Activated effector memory CD4-positive, alpha-beta T cell treated with anti-CD3 and anti-CD28 coated beads, Interleukin-2, amount 50 U/mL, for 16 hours (primary cell): ENCODE data around the gene ETV6.

ENCODE experiments used
- DNase-seq: peaks from one replicate; pipeline ENCODE4 v3.0.0-alpha.2; 2020

Gene ETV6

DNA sequence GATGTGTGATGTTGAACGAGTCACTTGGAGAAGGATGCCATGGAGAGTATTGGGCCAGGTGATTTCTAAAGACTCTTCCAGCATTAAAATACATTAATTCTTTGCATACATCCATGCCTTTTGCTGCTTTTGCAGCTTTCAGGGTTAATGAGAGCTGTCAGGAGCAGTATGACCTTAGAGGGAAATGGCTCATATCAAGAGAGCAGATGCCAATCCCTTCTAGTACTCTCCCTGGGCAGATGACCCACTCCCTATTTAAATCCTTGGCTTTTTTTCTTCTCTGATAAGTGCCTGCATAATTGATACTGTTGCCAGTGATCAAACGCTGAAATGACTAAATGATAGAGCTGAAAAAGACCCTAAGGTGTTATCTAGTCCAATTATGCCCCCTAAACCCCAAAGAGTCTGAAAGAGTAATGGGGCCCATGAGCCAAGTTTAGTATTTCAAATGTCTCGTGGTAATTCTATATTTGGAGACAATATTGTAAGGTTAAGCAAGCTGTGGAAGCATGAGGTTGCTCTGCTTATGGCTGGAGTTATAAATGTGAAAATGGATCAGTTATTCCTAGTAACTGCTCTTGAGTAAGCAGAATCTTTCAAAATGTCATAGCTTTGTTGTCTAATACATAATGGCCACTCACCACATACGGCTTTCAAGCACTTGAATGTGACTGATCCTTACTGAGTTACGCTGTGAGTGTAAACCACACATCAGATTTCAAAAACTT, 137.3 kb downstream of the ETV6 start:
- DNase-seq: no peak

- DNase-seq: no peak
Observed at GRCh38 chr12:11787437-11787836, 138.0 kb downstream of the ETV6 start.

- no peak for DNase-seq
Observed at GRCh38 chr12:11787933-11788849, 138.7 kb downstream of the ETV6 start.

- DNase-seq: no peak
Observed at GRCh38 chr12:11793921-11794710, 144.6 kb downstream of the ETV6 start.

DNA sequence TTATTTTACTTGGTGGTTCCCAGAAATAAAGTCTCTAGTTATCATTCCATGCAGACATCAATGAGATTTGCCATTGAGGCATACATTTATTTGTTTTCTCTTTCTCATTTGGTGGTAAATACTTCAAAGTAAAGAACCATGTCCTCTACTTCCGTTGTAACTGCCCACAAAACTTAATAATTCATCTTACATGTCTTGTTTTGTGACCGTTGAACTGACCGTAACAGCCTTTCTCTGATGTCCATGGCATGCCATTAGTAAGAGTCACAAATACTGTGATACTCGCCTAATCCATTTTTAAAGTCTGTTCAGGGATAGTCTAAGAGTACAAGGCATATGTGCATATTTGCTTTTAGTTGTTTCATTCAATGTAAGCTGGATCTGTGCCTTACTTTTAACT, 145.3 kb downstream of the ETV6 start:
- no peak for DNase-seq

- no peak for DNase-seq
Observed at GRCh38 chr12:11795192-11795912, 145.9 kb downstream of the ETV6 start.

DNA sequence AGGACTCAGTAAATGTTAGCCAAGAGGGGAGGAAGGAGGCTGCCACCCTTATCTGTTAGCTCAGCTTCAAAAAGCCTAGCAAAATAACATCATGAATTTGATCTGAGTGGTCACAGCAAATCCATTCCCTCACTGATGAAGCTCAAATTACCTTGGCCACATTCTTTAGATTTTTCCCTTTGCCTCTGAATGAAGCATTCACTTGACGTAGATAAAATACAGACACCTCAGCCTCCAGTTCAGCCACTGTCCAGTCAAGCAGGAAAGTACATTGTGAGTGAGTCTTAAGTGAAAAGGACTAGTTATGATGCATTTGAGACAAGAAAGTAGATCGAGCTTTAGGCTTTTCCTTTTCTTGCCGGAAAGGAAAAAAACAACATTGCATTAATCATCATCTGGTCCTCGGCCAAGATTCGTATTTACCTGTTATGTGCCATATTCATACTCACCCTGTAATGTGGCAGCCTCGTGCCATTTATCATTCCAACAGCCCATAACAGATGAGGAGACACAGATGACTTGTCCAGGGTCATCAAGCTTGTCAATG, 146.5 kb downstream of the ETV6 start:
- DNase-seq: no peak

- no peak for DNase-seq
Observed at GRCh38 chr12:11797317-11797913, 147.9 kb downstream of the ETV6 start.

- DNase-seq: no peak
Observed at GRCh38 chr12:11798006-11798708, 148.7 kb downstream of the ETV6 start.

GRCh38 chr12:11798856-11799501, 149.5 kb downstream of the ETV6 start:
- DNase-seq: no peak

GRCh38 chr12:11799502-11799873, 150.0 kb downstream of the ETV6 start:
- no peak for DNase-seq

GRCh38 chr12:11801643-11802042, 152.2 kb downstream of the ETV6 start:
- DNase-seq: no peak

GRCh38 chr12:11804130-11804529, 154.7 kb downstream of the ETV6 start:
- no peak for DNase-seq

- no peak for DNase-seq
Observed at GRCh38 chr12:11805043-11805442, 155.6 kb downstream of the ETV6 start.

DNA sequence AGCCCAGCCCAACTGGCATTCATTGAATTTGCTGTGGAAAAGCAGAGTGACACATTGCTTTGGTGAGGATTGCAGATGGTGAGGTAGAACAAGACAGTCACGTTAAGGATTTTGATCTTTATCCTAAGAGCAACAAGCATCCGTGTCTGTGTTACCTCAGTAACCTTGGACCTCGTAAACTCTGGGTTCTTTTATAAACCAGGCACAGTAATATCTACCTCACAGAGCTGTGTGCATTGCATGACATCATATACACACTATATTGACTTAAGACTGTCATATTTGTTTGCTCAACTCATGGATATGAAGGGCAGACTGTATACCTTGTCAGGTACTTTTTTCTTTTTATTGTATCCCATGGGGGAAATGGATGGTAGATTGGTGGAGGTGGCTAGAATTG, 156.2 kb downstream of the ETV6 start:
- DNase-seq: no peak

- DNase-seq: no peak
Observed at GRCh38 chr12:11807458-11807857, 158.0 kb downstream of the ETV6 start.

DNA sequence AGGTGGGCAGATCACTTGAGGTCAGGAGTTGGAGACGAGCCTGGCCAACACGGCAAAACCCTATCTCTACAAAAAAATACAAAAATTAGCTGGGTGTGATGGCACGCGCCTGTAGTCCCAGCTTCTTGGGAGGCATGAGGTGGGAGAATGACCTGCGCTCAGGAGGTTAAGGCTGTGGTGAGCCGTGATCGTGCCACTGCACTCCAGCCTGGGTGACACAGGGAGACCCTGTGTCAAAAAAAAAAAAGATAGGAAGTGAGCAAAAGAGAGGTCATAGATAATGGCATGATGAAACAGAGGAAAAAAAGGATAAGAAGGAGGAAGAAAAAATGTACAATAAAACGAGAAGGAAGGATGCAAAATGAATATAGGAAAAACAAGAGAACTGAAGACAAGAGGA, 159.5 kb downstream of the ETV6 start:
- no peak for DNase-seq

DNA sequence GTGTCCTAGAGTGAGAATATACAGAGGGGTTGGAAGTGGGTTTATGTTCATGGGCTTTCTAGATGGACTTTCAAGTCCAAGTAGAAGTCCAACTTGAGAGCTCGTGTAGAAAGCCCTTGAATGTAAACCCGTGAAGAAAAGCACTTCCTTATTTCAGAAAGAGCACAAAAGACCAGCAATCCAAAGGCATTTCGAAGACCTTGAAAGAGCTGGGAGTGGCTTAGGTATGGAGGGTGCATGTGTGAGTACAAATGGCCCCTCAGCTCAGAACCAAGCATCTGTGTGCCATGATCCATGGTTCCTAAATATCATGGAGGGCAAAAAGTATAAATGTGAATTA, 160.7 kb downstream of the ETV6 start:
- no peak for DNase-seq

- DNase-seq: no peak
Observed at GRCh38 chr12:11811008-11811407, 161.5 kb downstream of the ETV6 start.

DNA sequence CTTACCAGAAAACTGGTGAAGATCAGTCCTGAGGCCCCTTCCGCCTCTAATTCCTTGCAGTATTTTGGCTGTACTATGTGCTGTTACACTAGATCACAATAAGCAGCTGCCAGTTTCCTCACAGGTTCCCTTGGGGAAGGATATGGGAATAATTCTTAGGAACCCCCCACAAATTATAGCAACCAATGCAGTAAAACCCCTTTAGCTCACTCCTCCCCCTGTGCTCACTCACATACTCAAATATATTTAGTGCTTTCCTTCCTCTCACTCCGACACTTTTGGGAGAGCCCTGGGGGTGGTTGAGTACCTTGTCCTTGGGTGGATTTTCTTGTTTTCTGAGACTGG, 162.7 kb downstream of the ETV6 start:
- DNase-seq: no peak
